ENCODE data around the gene LCMT1.

The LCMT1 gene

DNA sequence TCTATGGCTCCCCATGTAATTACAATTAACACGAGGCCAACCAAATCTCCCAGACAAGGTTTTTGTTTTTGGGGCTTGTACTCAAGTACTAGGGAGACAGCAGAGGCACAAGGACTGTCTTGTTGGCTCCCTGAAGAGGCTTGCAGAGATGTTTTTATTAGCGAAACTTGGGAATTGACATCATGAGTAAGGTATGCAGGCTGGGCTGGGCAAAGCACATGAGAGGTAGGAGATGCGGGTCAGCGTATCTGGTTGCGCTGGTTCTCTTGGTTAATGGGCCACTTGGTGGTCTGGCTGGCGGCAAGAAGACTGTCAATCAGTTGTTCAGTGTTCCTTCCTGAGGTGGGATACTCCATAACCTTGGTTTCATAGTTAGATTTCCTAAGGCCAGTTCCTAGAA is 28.9 kb downstream of the LCMT1 start:
- Mint-ChIP-seq H3K36me3 (ENCODE audit: low read depth) (peaks cover 31% of the 10 kb centered on the region), H3K27me3 (ENCODE audit: low read depth, poor library complexity) (peaks cover 3% of the 10 kb centered on the region), H3K9me3 (no peaks in the 10 kb centered on the region), H3K4me1 (no peaks in the 10 kb centered on the region), H3K4me3 (no peak overlapping the region), H3K27ac (no peak overlapping the region)
- no peak for DNase-seq
- TF ChIP-seq, protein P1, sequence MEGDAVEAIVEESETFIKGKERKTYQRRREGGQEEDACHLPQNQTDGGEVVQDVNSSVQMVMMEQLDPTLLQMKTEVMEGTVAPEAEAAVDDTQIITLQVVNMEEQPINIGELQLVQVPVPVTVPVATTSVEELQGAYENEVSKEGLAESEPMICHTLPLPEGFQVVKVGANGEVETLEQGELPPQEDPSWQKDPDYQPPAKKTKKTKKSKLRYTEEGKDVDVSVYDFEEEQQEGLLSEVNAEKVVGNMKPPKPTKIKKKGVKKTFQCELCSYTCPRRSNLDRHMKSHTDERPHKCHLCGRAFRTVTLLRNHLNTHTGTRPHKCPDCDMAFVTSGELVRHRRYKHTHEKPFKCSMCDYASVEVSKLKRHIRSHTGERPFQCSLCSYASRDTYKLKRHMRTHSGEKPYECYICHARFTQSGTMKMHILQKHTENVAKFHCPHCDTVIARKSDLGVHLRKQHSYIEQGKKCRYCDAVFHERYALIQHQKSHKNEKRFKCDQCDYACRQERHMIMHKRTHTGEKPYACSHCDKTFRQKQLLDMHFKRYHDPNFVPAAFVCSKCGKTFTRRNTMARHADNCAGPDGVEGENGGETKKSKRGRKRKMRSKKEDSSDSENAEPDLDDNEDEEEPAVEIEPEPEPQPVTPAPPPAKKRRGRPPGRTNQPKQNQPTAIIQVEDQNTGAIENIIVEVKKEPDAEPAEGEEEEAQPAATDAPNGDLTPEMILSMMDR (IDR thresholded peaks at IDR 0.05): no peak

DNA sequence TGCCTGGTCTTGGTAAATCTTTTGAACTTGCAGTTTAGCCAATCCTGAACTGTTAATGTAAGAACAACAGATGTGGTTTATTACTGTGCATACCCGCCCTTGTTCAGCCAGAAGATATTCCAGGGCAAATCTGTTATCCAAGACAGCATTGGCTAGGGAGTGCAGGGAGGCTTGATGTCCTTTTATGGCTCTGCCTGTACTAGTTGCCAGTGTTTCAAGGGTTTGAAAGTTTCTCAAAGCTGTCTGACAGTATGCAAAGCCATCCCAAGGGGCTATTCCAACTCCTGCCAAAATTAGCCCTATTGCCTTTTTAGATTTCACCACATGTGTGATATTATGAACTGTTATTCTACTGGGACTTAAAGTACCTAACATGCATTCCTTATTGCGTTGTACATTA is 30.1 kb downstream of the LCMT1 start:
- H3K9me3 Mint-ChIP-seq: no peaks in the 10 kb centered on the region
- no peak overlapping the region for H3K27ac Mint-ChIP-seq
- no peak overlapping the region for H3K4me3 Mint-ChIP-seq
- H3K27me3 Mint-ChIP-seq (ENCODE audit: low read depth, poor library complexity): peaks cover 3% of the 10 kb centered on the region
- no peak for DNase-seq
- TF ChIP-seq, protein P1 (IDR thresholded peaks at IDR 0.05): no peak
- no peaks in the 10 kb centered on the region for H3K4me1 Mint-ChIP-seq
- H3K36me3 Mint-ChIP-seq (ENCODE audit: low read depth): peaks cover 31% of the 10 kb centered on the region

DNA sequence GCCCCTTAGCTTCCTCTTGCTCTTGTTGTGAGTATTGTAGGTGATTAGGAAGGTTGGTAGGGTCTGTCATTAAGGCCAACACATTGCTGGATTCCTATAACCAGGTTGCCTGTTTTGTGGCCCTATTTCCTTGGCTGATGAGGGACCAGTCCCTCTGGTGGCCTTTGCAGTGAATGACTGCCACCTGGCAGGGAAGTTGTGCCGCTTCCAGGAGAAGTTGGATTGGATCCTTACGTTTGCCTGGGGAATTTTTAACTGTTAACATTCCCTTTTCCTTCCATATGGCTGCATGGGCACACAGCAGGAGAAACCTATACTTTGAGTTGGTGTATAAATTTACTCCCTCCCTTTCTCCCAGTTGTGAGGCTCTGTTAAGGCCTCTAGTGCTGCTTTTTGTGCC is 32.4 kb downstream of the LCMT1 start:
- TF ChIP-seq, protein P1 (IDR thresholded peaks at IDR 0.05): peak; percentile 28
- Mint-ChIP-seq H3K27me3 (ENCODE audit: low read depth, poor library complexity) (peaks cover under 1% of the 10 kb centered on the region), H3K27ac (no peak overlapping the region), H3K4me3 (no peak overlapping the region), H3K4me1 (peaks cover 6% of the 10 kb centered on the region), H3K36me3 (ENCODE audit: low read depth) (peaks cover 24% of the 10 kb centered on the region), H3K9me3 (no peaks in the 10 kb centered on the region)
- no peak for DNase-seq

DNA sequence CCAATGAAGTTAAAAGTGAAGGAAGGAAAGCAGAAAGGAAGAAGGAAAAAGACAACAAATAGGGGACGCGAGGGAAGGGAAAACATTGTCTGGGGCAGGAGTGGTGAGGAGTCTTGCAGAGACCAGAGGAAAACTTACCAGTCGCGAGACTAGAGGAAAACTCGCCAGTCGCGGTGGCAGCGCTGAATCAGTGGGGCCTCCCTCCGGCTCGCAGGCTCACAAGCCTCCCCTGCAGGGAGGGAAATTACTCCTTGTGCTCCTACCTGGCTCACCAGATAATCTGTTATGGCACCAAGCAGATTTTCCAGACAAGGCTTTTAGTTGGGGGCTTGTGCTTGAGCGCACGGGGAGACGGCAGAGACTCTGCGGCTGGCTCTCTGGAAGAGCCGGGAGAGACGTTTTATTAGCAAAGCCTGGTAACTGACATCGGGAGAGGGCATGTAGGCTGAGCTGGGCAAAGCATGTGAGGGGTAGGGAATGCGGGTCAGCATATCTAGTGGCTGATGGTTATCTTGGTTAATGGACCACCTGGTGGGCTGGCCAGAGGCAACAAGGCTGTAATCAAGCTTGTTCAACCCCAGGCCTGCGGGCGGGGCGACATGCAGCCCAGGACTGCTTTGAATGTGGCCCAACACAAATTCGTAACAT is 37.1 kb downstream of the LCMT1 start:
- H3K27me3 Mint-ChIP-seq (ENCODE audit: low read depth, poor library complexity): no peaks in the 10 kb centered on the region
- no peak overlapping the region for H3K4me3 Mint-ChIP-seq
- TF ChIP-seq, protein P1 (IDR thresholded peaks at IDR 0.05): no peak
- peak overlapping the region; percentile 72 for H3K27ac Mint-ChIP-seq
- H3K9me3 Mint-ChIP-seq: no peaks in the 10 kb centered on the region
- H3K36me3 Mint-ChIP-seq (ENCODE audit: low read depth): peaks cover 26% of the 10 kb centered on the region
- peaks cover 6% of the 10 kb centered on the region for H3K4me1 Mint-ChIP-seq
- no peak for DNase-seq

DNA sequence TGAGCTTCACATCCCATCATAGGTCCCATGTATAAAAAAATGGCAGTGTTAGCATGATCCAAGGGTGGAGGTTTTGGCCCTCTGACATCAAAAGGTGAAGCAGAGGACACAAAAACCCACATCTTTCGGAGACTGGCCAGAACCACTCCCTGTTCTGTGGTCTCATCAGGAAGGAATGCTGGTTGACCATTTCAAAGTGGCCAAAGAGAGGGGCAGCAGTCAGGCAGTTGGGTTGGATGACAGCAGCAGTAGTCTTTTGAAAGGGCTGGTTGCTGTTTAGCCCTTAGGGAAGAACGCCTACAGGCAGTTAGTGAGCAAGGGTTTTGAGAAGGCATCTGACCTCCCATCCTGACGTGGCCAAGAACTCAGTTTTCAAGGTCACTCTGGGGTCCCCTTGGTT is 40.5 kb downstream of the LCMT1 start:
- Mint-ChIP-seq H3K27ac (peak overlapping the region; percentile 88), H3K4me3 (no peak overlapping the region), H3K36me3 (ENCODE audit: low read depth) (peaks cover 51% of the 10 kb centered on the region), H3K4me1 (peaks cover 6% of the 10 kb centered on the region), H3K9me3 (no peaks in the 10 kb centered on the region), H3K27me3 (ENCODE audit: low read depth, poor library complexity) (no peaks in the 10 kb centered on the region)
- TF ChIP-seq, protein P1 (IDR thresholded peaks at IDR 0.05): no peak
- DNase-seq: no peak

Data from nephron progenitor cell (in vitro differentiated cells).